ENCODE measurements around the gene ITPKC. TPM values are rescaled to one million over a fixed set of nuclear protein-coding genes. Genes with fewer than 3 reads are reported as not detected.
"Not testable (repeated sequence)": the region's sequence is repeated elsewhere in the genome, so short reads cannot be mapped to it uniquely, and the experiment has no call there.

Gene ITPKC
- total RNA-seq, 2 donors from 2014 or later = 40.8 to 44.5 TPM

DNA sequence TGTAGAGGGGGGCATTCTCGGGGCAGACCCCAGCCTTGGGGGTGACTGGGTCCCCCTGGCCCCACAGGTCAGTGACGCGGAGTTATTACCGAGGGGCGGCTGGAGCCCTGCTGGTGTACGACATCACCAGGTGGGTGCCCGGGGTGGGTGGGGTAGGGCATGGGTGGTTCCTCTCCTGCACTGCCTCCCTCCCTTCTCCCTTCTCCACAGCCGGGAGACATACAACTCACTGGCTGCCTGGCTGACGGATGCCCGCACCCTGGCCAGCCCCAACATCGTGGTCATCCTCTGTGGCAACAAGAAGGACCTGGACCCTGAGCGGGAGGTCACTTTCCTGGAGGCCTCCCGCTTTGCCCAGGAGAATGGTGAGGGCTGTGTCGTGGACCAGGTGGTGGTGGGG lies 66.8 kb downstream of the ITPKC start:
- no peak overlapping the region for H3K4me3 ChIP-seq
- H3K9me3 ChIP-seq = no peaks in the 10 kb centered on the region
- intact Hi-C loops (cut with DNase I) = no loop called here
- no peak for TF ChIP-seq POLR2AphosphoS5 (IDR thresholded peaks at IDR 0.05)
- TF ChIP-seq, protein P1, sequence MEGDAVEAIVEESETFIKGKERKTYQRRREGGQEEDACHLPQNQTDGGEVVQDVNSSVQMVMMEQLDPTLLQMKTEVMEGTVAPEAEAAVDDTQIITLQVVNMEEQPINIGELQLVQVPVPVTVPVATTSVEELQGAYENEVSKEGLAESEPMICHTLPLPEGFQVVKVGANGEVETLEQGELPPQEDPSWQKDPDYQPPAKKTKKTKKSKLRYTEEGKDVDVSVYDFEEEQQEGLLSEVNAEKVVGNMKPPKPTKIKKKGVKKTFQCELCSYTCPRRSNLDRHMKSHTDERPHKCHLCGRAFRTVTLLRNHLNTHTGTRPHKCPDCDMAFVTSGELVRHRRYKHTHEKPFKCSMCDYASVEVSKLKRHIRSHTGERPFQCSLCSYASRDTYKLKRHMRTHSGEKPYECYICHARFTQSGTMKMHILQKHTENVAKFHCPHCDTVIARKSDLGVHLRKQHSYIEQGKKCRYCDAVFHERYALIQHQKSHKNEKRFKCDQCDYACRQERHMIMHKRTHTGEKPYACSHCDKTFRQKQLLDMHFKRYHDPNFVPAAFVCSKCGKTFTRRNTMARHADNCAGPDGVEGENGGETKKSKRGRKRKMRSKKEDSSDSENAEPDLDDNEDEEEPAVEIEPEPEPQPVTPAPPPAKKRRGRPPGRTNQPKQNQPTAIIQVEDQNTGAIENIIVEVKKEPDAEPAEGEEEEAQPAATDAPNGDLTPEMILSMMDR (IDR thresholded peaks at IDR 0.05) = no peak
- TF ChIP-seq POLR2A (IDR thresholded peaks at IDR 0.05) = no peak
- H3K27ac ChIP-seq = no peak overlapping the region
- no peaks in the 10 kb centered on the region for H3K36me3 ChIP-seq
- no peak for DNase-seq (ENCODE audit: low spot score)
- 91% methylated on average over 11 of the region's 14 CpGs for WGBS
- H3K27me3 ChIP-seq (replicated peaks; ENCODE audit: insufficient read depth) = no peaks in the 10 kb centered on the region
- no peaks in the 10 kb centered on the region for H3K4me1 ChIP-seq (replicated peaks)

DNA sequence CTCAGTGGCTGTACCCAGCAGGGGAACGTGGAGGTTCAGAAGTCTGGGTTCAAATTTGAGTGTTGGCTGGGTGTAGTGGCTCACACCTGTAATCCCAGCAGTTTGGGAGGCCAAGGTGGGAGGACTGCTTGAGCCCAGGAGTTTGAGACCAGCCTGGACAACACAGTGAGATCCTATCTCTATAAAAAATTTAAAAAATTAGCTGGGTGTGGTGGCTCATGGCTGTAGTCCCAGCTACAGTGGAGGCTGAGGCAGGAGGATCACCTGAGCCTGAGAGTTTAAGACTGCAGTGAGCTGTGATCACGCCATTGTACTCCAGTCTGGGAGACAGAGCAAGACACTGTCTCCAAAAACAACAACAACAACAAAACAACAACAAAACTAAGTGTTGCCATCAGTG lies 67.2 kb downstream of the ITPKC start:
- H3K9me3 ChIP-seq; H3K36me3 ChIP-seq; H3K27ac ChIP-seq; intact Hi-C loops (cut with DNase I); DNase-seq (ENCODE audit: low spot score); H3K4me3 ChIP-seq; H3K27me3 ChIP-seq (replicated peaks; ENCODE audit: insufficient read depth); H3K4me1 ChIP-seq (replicated peaks): not testable (repeated sequence)
- 93% methylated on average over 2 of the region's 2 CpGs for WGBS

DNA sequence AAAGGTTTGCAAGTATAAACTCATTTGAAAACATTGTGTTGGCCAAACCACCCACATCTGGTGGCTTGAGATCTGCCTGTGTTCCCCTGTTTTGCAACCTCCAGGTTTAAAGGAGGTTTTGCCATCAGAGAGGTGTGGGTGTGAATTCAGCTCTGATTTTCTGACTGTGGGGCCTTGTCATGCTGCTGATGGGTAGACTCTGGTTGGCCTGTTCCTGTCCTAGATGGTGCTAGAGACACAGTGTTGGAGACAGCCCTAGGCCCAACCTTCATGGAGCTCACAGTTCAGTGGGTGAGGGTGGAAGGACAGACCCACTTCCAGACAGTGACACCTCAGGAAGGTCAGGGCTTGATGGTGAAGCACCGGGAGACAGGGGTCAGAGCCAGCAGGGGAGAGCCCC lies 68.6 kb downstream of the ITPKC start:
- 80% methylated on average over 1 of the region's 1 CpG for WGBS
- no peak for DNase-seq (ENCODE audit: low spot score)
- intact Hi-C loops (cut with DNase I) = no loop called here
- no peaks in the 10 kb centered on the region for H3K36me3 ChIP-seq
- H3K9me3 ChIP-seq = no peaks in the 10 kb centered on the region
- TF ChIP-seq POLR2A (IDR thresholded peaks at IDR 0.05) = no peak
- no peak for TF ChIP-seq POLR2AphosphoS5 (IDR thresholded peaks at IDR 0.05)
- TF ChIP-seq, protein P1 (IDR thresholded peaks at IDR 0.05) = no peak
- no peaks in the 10 kb centered on the region for H3K4me1 ChIP-seq (replicated peaks)
- no peak overlapping the region for H3K27ac ChIP-seq
- no peaks in the 10 kb centered on the region for H3K27me3 ChIP-seq (replicated peaks; ENCODE audit: insufficient read depth)
- H3K4me3 ChIP-seq = no peak overlapping the region

DNA sequence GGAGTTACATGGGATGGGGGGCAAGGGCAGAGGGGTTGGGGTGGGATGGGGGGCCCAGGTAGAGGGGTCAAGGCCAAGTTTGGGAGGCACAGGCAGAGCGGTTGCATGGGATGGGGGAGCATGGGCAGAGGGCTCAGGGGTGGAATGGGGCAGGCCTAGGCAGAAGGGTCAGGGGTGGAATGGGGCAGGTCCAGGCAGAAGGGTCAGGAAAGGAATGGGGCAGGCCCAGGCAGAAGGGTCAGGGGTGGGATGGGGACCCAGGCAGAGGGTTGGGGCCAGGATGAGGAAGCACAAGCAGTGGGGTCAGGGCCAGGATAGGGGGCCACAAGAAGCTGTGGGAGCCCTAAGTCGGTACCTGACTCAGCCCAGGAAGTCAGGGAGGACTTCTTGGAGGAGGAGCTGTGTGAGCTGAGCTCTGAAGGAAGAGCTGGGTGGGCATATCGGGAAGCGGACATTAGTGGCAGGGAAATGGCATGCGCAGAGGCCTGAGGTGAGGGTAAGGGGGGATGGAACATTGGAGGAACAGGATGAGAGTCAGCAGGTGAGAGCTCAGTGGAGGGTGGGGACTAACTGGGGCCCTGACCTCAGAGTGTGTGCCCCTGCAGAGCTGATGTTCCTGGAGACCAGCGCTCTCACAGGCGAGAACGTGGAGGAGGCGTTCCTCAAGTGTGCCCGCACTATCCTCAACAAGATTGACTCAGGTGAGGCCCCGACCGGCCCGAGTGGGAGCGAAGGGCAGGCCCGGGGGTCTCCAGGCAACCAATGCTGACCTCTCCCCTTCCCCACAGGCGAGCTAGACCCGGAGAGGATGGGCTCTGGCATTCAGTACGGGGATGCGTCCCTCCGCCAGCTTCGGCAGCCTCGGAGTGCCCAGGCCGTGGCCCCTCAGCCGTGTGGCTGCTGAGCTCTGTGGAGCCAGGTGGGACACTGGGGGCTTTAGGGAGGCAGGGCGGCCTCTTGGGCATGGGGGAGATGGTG lies 69.4 kb downstream of the ITPKC start:
- no peaks in the 10 kb centered on the region for H3K9me3 ChIP-seq
- H3K4me3 ChIP-seq = no peak overlapping the region
- no peaks in the 10 kb centered on the region for H3K4me1 ChIP-seq (replicated peaks)
- H3K27ac ChIP-seq = no peak overlapping the region
- intact Hi-C loops (cut with DNase I) = no loop called here
- DNase-seq (ENCODE audit: low spot score) = no peak
- TF ChIP-seq POLR2AphosphoS5 (IDR thresholded peaks at IDR 0.05) (no peak), POLR2A (IDR thresholded peaks at IDR 0.05) (no peak)
- TF ChIP-seq, protein P1 (IDR thresholded peaks at IDR 0.05) = no peak
- WGBS = 86% methylated on average over 25 of the region's 25 CpGs
- no peaks in the 10 kb centered on the region for H3K36me3 ChIP-seq
- no peaks in the 10 kb centered on the region for H3K27me3 ChIP-seq (replicated peaks; ENCODE audit: insufficient read depth)

Small RNA genes lying within 50 kb of the gene (small RNA-seq; reads per million reads assigned to genes)
- 0 reads per million in 2 donors for gene RNU6-195P

Other genes starting within 250 kb of the ITPKC start
- gene SHKBP1, start 140.2 kb upstream of the ITPKC start, total RNA-seq = 10 to 100 TPM; 54.6 to 91.6 TPM
- 100 to 1,000 TPM; 160 to 500 TPM for gene LTBP4, start 115.7 kb upstream of the ITPKC start, total RNA-seq
- 100 to 1,000 TPM in 1 of 2 donors, 10 to 100 TPM in 1; 24.3 to 102 TPM for gene NUMBL, start 26.5 kb upstream of the ITPKC start, total RNA-seq
- gene COQ8B, start 226 bp upstream of the ITPKC start, total RNA-seq = 10 to 100 TPM; 61.2 to 64.4 TPM
- gene ACTMAP, start 33.4 kb downstream of the ITPKC start, total RNA-seq = 10 to 100 TPM in 1 of 2 donors, 1 to 10 TPM in 1; 4.4 to 25.2 TPM
- gene SNRPA, start 34.1 kb downstream of the ITPKC start, total RNA-seq = 10 to 100 TPM; 70.3 to 92.2 TPM
- gene MIA, start 58.4 kb downstream of the ITPKC start, total RNA-seq = 1 to 10 TPM; 2.7 to 5.0 TPM
- 10 to 100 TPM; 44.8 to 51.7 TPM for gene RAB4B, start 61.1 kb downstream of the ITPKC start, total RNA-seq
- gene EGLN2, start 82.1 kb downstream of the ITPKC start, total RNA-seq = 100 to 1,000 TPM in 1 of 2 donors, 10 to 100 TPM in 1; 62.6 to 213 TPM
- gene CYP2A6, start 133.3 kb downstream of the ITPKC start, total RNA-seq = 1 to 10 TPM in 1 of 2 donors, not detected in 1; 1.1 TPM
- not detected for gene CYP2A7, start 165.1 kb downstream of the ITPKC start, total RNA-seq

Measured in prostate gland (tissue), 2 donors.